H1 (cell line): ENCODE results near the gene TBR1.

ENCODE experiments used
- ASH2L ChIP-seq: fragments of 200-600, 300-600 bp; sonication (generic); IDR thresholded peaks from one replicate; pipeline ENCODE4 v1.7.1; 2017; ENCODE audit warnings: low read length
- ATF2 ChIP-seq: IDR thresholded peaks from 2 replicates; pipeline ENCODE4 v1.6.1; 2012; ENCODE audit warnings: low read length, inconsistent platforms
- BCL11A ChIP-seq, 2 experiments: IDR thresholded peaks; one replicate each; pipeline ENCODE4 v1.6.1; 2011; ENCODE audit warnings: low read depth in 2 of 2, low read length in 2 of 2, mild to moderate bottlenecking in 2 of 2
- CTCF ChIP-seq, 3 experiments: IDR thresholded peaks; 1 replicate in 2 of 3; 2 replicates in 1 of 3; pipeline versions ENCODE4 v1.5.1 to v1.6.1; 2011; ENCODE audit warnings: low read length in 3 of 3, mild to moderate bottlenecking in 3 of 3, inconsistent platforms in 2 of 3, low read depth in 1 of 3, moderate library complexity in 1 of 3; ENCODE audit not compliant: insufficient read depth in 1 of 3; ENCODE audit errors: control extremely low read depth in 1 of 3
- EP300 ChIP-seq, 2 experiments: IDR thresholded peaks; 1 replicate in 1 of 2; 2 replicates in 1 of 2; pipeline ENCODE4 v1.6.1; 2011 to 2012; ENCODE audit warnings: low read depth in 2 of 2, low read length in 2 of 2, mild to moderate bottlenecking in 2 of 2, borderline replicate concordance in 1 of 2, inconsistent platforms in 1 of 2, moderate library complexity in 1 of 2
- GTF2F1 ChIP-seq: IDR thresholded peaks from 2 replicates; pipeline ENCODE4 v1.6.1; 2012; ENCODE audit warnings: low read depth, low read length, improper control_type of control experiment, borderline replicate concordance
- KDM1A ChIP-seq: fragments of 200-600, 300-600 bp; sonication (generic); IDR thresholded peaks from 2 replicates; pipeline ENCODE4 v1.7.1; 2016; ENCODE audit warnings: mild to moderate bottlenecking, low read length, borderline replicate concordance
- MAX ChIP-seq: IDR thresholded peaks from 2 replicates; pipeline ENCODE4 v1.6.1; 2012; ENCODE audit warnings: inconsistent platforms
- POLR2AphosphoS5 ChIP-seq: IDR thresholded peaks from 2 replicates; pipeline ENCODE4 v1.6.1; 2011; ENCODE audit warnings: low read depth, low read length
- RAD21 ChIP-seq, 2 experiments: IDR thresholded peaks in 1 of 2; conservative IDR thresholded peaks in 1 of 2; 2 replicates each; pipeline ENCODE4 v1.6.1; 2011; ENCODE audit warnings: low read depth in 2 of 2, low read length in 2 of 2, improper control_type of control experiment in 1 of 2, inconsistent platforms in 1 of 2, mild to moderate bottlenecking in 1 of 2, moderate library complexity in 1 of 2
- SUZ12 ChIP-seq: fragments of 200-600 bp; sonication (generic); IDR thresholded peaks from 2 replicates; pipeline ENCODE4 v1.6.1; 2012; ENCODE audit warnings: mild to moderate bottlenecking, inconsistent platforms, low read length, moderate library complexity, mixed read lengths
- TBP ChIP-seq: IDR thresholded peaks from 2 replicates; pipeline ENCODE4 v1.6.1; 2011; ENCODE audit warnings: low read depth, low read length, improper control_type of control experiment
- TCF12 ChIP-seq: IDR thresholded peaks from 2 replicates; pipeline ENCODE4 v1.6.1; 2011; ENCODE audit warnings: low read depth, mild to moderate bottlenecking, low read length

- TF ChIP-seq BCL11A (IDR thresholded peaks at IDR 0.05; ENCODE audit: low read depth in 2 of 2, low read length in 2 of 2) (no peak), CTCF (IDR thresholded peaks at IDR 0.05; ENCODE audit: control extremely low read depth in 1 of 3, insufficient read depth in 1 of 3, low read depth in 1 of 3, low read length in 3 of 3) (no peak), POLR2AphosphoS5 (no peak), TBP (no peak), SUZ12 (no peak), ATF2 (no peak), KDM1A (no peak), MAX (no peak), GTF2F1 (no peak), ASH2L (no peak), EP300 (IDR thresholded peaks at IDR 0.05; ENCODE audit: borderline replicate concordance in 1 of 2, low read depth in 2 of 2, low read length in 2 of 2) (no peak), RAD21 (IDR thresholded peaks at IDR 0.05 in 1 of 2, conservative IDR thresholded peaks at IDR 0.05 in 1 of 2; ENCODE audit: low read depth in 2 of 2, low read length in 2 of 2) (no peak), TCF12 (no peak)
Observed at GRCh38 chr2:161415987-161416707, at the start of gene TBR1.
